COLO829 (cell line): ENCODE measurements around the gene GRK3.
"Not testable (repeated sequence)": the region's sequence is repeated elsewhere in the genome, so short reads cannot be mapped to it uniquely, and the experiment has no call there.

ENCODE experiments used
- DNase-seq: peaks from one replicate; pipeline ENCODE4 v3.0.0; 2012; ENCODE audit warnings: low spot score

The GRK3 gene

DNA sequence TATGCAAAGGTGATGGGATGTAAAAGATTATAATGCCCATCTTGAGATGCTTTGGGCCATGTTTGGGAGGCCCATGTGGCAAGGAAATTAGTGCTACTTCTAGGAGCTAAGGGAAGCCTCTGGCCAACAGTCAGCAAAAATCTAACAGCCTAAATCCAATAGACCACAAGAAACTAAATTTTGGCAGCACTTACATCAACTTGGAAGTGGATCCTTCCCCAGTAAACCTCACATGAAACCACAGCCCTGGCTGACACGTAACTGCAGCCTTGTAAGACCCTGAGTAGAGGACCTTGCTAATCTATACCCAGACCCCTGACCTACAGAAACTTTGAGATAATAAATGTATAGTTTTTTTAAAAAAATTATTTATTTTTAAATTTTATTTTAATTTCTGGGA lies 13.1 kb upstream of the GRK3 start:
- no peak for DNase-seq

GRCh38 chr22:25552405-25552804 lies 12.1 kb upstream of the GRK3 start:
- DNase-seq = not testable (repeated sequence)

- no peak for DNase-seq
These were observed 11.3 kb upstream of the GRK3 start for GRCh38 chr22:25553131-25553530.

GRCh38 chr22:25554238-25554671 lies 10.2 kb upstream of the GRK3 start:
- no peak for DNase-seq

DNA sequence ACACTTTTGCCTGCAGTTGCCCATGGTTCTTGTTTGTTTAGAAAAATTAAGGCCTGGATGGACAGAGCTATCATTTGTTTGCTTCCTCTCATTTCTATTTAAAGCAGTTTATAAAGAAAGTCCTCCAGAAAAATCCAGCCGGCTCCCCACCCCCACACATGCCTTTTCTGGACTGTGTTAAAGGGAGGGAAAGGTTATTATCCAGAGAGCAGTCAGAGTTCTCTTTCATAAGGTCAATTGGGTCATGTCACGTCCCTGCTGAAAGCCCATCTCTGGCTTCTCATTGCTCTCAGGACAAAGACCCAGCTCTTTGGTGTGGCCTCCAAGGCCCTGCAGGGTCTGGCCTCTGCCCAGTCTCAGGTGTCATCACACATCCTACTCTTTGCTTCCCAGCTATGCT lies 9.8 kb upstream of the GRK3 start:
- no peak for DNase-seq

GRCh38 chr22:25555586-25555985 lies 8.9 kb upstream of the GRK3 start:
- DNase-seq = no peak

DNA sequence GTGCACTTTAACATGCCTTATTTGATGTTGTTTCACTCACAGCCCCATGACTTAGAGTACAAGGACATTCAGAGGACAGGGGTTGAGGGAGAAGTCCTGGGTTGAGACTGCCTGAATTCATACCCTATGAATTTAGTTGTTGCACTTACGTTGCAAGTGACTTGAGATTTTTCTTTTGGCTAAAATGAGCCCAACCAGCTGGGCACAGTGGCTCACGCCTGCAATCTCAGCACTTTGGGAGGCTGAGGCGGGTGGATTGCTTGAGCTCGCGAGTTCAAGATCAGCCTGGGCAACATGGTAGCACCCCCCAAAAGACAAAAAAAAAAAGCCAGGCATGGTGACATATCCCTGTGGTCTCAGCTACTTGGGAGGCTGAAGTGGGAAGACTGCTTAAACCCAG lies 7.3 kb upstream of the GRK3 start:
- no peak for DNase-seq

DNA sequence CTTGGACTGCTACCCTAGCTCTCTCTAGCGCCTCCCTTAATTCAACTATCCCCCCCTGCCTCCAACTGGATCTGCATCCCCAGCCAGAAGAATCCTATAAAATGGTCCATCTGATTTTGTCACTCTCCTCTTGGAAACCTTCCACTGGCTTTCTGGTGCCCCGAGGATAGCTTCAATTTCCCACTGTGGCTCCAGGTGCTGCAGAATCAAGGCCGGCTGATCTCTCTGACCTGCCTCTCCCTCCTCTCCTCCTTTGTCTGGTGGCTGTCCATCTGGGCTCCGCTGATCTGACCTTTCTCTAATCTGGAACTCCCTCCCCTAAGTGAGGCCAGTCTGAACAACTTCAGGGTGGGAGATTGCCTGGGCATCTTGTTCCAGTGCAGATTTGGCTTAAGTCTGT lies 6.1 kb upstream of the GRK3 start:
- DNase-seq = no peak

DNA sequence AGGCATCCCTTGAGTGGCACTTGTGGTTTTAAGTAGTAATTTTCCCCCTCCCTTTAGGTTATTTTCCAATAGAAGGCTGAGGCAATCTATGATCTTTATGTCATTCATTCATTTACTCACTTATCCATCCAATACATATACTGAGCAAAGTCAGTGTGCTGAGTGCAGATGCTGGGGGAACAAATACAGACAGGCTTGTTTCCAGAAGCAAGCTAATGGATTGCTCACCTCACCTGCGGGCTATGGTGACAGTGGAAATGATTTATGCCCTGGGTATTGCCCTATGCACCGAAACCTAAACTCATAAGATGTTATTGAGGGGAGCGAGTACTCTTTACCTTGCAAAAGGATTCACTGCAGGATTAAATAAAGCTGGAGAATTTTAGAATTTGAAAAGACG lies 4.6 kb upstream of the GRK3 start:
- not testable (repeated sequence) for DNase-seq

DNA sequence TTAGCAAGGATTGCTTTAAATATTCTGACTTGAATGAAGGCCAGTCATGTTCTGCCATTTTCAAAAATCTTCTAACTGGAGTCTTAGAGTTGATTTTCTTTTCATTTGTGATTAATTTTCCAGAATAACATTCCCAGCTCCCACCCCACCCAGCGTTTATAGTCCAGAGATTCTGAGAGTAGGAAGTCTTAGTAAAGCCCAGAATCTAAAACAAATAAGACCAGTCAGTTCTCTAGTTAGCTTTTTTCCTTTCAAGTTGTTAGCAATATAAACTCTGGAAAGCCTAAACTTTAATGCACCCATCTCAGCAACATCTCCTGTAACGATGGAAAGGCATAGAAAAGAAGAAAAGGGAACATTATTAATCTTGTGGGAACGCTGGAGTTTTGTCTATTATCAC lies 3.3 kb upstream of the GRK3 start:
- DNase-seq = not testable (repeated sequence)

DNA sequence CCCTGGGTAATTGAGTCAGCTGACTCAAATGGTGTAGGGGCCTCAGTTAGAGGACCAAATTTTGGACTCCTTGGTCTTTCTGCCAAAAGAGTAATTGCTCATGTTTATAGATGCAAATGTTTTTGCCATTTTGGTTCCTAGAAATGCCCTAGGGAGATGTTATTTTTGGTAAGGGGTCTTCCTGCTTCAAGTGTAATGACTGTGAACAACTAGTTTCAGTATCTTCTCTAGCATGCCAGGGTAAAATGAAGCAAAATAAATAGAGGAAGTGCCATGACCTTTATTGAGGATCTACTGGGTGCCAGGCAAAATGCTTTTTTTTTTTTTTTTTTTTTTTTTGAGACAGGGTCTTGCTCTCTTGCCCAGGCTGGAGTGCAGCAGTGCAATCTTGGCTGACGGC lies 2.5 kb upstream of the GRK3 start:
- DNase-seq = not testable (repeated sequence)

DNA sequence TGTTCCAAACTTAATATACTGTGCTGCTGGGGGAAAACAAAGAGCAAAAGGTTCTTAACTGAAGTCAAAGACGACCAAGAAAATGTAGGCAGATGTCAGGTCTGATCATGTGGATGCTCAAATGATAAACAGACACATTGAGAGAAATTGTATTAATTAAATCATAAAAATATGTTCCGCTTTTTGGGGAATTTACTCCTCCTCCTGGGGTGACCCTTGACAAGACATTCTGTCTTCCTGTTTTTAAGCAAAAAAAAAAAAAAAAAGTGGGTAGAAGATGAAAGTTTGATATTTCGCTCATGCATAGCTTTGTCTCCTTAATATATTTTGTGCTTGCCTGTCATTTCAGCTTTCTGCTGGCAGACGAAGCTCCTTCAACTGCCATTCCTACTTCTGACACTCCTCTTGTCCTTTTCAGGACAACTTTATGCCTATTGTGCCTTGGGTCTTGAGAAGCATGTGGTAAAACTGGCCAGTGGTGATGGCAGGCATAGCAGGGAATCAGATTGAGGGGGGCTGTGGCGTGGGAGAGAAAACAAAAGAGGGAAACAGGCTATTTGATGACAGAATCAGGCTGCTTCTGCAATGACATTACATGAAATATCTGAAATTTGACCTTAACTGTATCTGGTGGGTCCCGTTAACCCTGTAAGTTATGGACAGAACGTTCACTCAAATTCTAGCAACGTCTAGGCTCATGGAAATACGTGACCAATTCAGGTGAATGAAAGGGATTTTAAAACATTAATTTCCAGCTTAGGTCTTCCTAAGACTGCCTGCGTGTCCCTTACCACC lies 1.3 kb upstream of the GRK3 start:
- not testable (repeated sequence) for DNase-seq

DNA sequence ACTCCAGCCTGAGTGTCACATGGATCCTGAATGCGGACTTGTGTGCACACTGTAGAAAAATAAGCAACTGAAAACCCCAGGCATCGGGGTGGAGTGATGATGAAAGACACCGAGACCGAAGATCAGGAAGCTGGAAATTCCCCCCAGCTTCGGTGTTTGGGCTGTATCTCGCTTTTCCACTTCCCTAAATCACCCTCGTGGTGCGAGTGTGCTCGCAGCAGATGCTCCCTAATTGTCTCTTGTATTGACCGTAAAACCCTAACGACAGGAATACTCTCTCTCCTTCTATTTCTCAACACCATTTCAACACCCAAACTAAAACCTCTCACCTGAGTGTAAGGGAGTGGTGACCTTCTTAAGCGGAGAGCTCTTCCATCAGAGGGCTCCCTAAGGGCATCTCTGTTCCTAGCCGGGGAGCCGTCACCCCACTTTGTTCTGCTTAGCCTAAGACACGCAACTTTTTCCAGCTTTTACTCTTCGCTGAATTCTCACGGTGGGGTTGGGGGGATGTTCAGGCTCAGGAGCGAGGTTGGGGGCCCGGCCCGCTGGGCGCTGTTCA lies 635 bp upstream of the GRK3 start:
- no peak for DNase-seq

DNA sequence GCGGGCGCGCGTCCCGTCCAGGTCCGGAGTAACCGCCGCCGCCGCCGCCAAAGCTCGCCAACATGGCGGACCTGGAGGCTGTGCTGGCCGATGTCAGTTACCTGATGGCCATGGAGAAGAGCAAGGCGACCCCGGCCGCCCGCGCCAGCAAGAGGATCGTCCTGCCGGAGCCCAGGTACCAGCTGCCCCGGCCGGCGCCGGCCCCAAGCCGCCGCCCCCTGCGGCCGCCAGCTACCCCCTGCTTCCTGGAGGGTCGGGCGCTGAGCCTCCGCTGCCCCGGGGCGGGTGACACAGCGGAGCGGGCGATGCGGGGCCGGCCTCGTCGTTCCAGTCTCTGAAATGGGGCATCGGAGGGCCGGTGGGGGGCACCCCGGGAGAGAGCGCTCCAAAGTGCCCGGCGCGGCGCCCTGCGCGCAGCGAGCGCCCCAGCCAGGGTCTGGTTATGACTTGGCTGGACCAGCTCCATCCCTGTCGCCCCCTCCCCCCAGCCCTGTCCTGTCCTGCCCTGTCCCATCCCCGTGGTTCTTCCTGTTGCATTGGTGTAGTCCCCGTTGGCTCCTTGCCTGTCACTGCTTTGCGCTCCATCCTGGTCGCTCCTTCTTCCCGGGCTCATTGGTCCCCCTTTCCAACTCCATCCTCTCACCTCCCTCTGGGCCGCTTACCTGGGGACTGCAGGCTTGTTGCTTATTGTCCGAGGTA lies 653 bp downstream of the GRK3 start:
- DNase-seq = no peak

- DNase-seq = no peak
These were observed 1.9 kb downstream of the GRK3 start for GRCh38 chr22:25566186-25566897.

- DNase-seq = no peak
These were observed 2.4 kb downstream of the GRK3 start for GRCh38 chr22:25566898-25567235.

DNA sequence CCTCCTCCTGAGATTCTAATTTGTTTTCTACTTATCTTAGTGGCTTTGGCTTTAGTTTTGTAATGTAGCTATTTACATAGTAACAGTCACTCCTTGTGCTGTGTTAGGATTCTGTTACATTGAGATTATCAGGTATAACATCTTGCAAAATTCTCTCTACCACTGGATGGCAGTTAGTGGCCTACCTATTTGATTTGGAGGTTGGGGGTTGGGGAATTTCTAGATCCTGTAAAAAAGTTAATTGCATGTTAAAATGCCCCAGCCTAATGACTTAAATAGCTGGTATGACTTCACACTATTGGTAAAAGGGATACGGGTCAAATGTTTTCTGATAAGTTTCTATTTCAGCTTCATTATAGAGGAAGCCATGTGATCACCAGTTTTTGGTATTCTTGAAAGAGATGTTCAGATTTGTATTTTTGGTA lies 2.8 kb downstream of the GRK3 start:
- no peak for DNase-seq

GRCh38 chr22:25568066-25568465 lies 3.6 kb downstream of the GRK3 start:
- DNase-seq = not testable (repeated sequence)

GRCh38 chr22:25569361-25569760 lies 4.9 kb downstream of the GRK3 start:
- no peak for DNase-seq

DNA sequence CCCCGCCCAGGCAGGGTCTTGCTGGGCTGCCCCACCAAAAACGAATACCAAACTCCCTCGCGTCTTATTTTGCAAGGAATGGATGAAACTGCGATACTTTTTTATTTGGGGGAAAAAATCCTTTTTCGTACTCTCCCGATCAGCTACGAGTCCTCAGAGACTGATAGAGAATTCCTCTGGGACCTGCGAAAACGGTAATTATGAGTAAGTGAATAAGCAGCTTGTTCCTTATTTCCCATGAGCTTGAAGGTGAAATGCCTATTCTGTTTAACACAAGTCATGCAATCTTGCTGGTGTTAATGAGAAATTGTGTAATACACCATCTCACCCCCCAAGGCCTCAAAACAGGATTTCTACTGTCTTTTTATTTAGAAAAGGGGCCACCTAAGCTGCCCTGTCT lies 5.5 kb downstream of the GRK3 start:
- no peak for DNase-seq

GRCh38 chr22:25570486-25570885 lies 6.0 kb downstream of the GRK3 start:
- DNase-seq = no peak

- not testable (repeated sequence) for DNase-seq
These were observed 7.7 kb downstream of the GRK3 start for GRCh38 chr22:25571969-25572707.
